SH-SY5Y (cell line): Measurements from ENCODE around the gene KRTAP4-1.
"Not testable (repeated sequence)": the region's sequence is repeated elsewhere in the genome, so short reads cannot be mapped to it uniquely, and the experiment has no call there.

Experiments used
- GATA2 ChIP-seq: IDR thresholded peaks from 2 replicates; pipeline ENCODE4 v1.6.1; 2011; ENCODE audit warnings: mild to moderate bottlenecking, low read depth, low read length
- GATA3 ChIP-seq: IDR thresholded peaks from 2 replicates; pipeline ENCODE4 v1.6.1; 2011; ENCODE audit warnings: low read depth, mild to moderate bottlenecking, low read length, moderate library complexity

- TF ChIP-seq GATA3, GATA2: not testable (repeated sequence)
Measured at GRCh38 chr17:41226598-41227095, 41.9 kb upstream of the KRTAP4-1 start, which contains the start of gene KRTAP9-2.
